ENCODE data around the gene AFAP1. TPM values are rescaled to one million over a fixed set of nuclear protein-coding genes. Genes with fewer than 3 reads are reported as not detected.

The AFAP1 gene
- total and polyA plus RNA-seq, 2 of the 8 experiments (the other 6 are each of a cell fraction or from before 2014, with no cell fraction given), result 3.6 to 18.2 TPM

DNA sequence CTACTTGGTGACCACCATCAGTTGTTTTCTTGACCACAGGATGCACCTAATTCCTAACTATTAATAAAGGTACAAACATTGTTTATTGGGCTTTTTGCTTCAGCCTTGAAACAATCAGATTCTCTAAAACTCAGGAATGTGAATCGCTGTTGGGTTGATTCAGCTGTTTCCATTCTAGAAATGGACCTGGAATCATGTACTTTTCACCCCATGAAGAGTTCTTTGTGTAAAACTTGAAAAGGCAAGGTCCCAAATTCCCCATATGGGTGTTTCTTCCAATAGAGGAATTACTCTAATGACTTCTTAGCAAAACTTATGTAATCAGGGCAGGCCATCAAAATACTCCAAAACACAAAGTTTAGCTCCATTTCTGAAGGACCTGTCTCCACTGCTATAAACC is 7.4 kb downstream of the AFAP1 start:
- ChIA-PET CTCF (ENCODE audit: partially characterized antibody) (interaction anchor here (0.7 to 5.1 kb wide), 3 partner anchors 25 to 114 kb away, joined by 3 to 41 read pairs (median 4); no protein-coding TSS in a partner anchor), POLR2A (ENCODE audit: partially characterized antibody) (no interaction called here)
- no peaks in the 10 kb centered on the region for H3K9me3 ChIP-seq (ENCODE audit: insufficient read depth in 2 of 2, low read depth in 1 of 2, low read length in 1 of 2)
- H3K27ac ChIP-seq (ENCODE audit: low read depth, low read length), result no peak overlapping the region
- no peaks in the 10 kb centered on the region for H3K27me3 ChIP-seq (replicated peaks in 1 of 4; ENCODE audit: control insufficient read depth in 3 of 4, extremely low read depth in 1 of 4, insufficient read depth in 3 of 4, low read length in 3 of 4)
- no peak overlapping the region for H3K4ac ChIP-seq (replicated peaks; ENCODE audit: insufficient read length, low read depth, low read length)
- no peaks in the 10 kb centered on the region for H3K23me2 ChIP-seq (ENCODE audit: low read depth, low read length)
- no peak overlapping the region for H2AK5ac ChIP-seq (ENCODE audit: low read depth, low read length)
- no peaks in the 10 kb centered on the region for H3K36me3 ChIP-seq (ENCODE audit: control insufficient read depth in 2 of 4, insufficient read depth in 4 of 4, low read length in 3 of 4)
- no peak overlapping the region for H4K8ac ChIP-seq (ENCODE audit: extremely low read depth, insufficient read depth, low read length)
- FAIRE-seq, result no peak
- H2BK15ac ChIP-seq (ENCODE audit: low read length), result no peak overlapping the region
- H2AFZ ChIP-seq (ENCODE audit: low read length), result no peak overlapping the region
- H3K23ac ChIP-seq (ENCODE audit: insufficient read length), result no peak overlapping the region
- H2BK5ac ChIP-seq (ENCODE audit: low read depth, low read length), result no peak overlapping the region
- peaks cover 6 to 12% (median 10%) of the 10 kb centered on the region in 4 experiments; a peak in 6 of 7 replicates for H3K4me1 ChIP-seq (replicated peaks in 1 of 4; ENCODE audit: control insufficient read depth in 3 of 4, insufficient read depth in 4 of 4, low read length in 3 of 4)
- H2BK120ac ChIP-seq (replicated peaks; ENCODE audit: low read depth, low read length), result no peak overlapping the region
- no peak overlapping the region for H3K14ac ChIP-seq (ENCODE audit: insufficient read length)
- WGBS, 2 experiments (ENCODE audit: extremely low coverage in 1 of 2, insufficient coverage in 1 of 2, insufficient read length in 1 of 2, insufficient replicate concordance in 2 of 2, low coverage in 1 of 2, low lambda C conversion rate in 2 of 2, missing lambda C conversion rate in 1 of 2), result 90% methylated on average over 1 of the region's 1 CpG; no CpG with 5 or more reads in 1 of the 2 experiments
- TF ChIP-seq NANOG (IDR thresholded peaks at IDR 0.05; ENCODE audit: insufficient read depth, low read depth, low read length, poor library complexity, severe bottlenecking) (no peak), EP300 (IDR thresholded peaks at IDR 0.05; ENCODE audit: borderline replicate concordance in 1 of 2, low read depth in 2 of 2, low read length in 2 of 2) (no peak), TCF12 (IDR thresholded peaks at IDR 0.05; ENCODE audit: low read depth, low read length) (no peak), SP2 (IDR thresholded peaks at IDR 0.05; ENCODE audit: low read length) (no peak), MAX (IDR thresholded peaks at IDR 0.05) (no peak)
- TF ChIP-seq, protein P1, sequence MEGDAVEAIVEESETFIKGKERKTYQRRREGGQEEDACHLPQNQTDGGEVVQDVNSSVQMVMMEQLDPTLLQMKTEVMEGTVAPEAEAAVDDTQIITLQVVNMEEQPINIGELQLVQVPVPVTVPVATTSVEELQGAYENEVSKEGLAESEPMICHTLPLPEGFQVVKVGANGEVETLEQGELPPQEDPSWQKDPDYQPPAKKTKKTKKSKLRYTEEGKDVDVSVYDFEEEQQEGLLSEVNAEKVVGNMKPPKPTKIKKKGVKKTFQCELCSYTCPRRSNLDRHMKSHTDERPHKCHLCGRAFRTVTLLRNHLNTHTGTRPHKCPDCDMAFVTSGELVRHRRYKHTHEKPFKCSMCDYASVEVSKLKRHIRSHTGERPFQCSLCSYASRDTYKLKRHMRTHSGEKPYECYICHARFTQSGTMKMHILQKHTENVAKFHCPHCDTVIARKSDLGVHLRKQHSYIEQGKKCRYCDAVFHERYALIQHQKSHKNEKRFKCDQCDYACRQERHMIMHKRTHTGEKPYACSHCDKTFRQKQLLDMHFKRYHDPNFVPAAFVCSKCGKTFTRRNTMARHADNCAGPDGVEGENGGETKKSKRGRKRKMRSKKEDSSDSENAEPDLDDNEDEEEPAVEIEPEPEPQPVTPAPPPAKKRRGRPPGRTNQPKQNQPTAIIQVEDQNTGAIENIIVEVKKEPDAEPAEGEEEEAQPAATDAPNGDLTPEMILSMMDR (IDR thresholded peaks at IDR 0.05; ENCODE audit: control extremely low read depth in 1 of 3, insufficient read depth in 1 of 3, low read depth in 1 of 3, low read length in 3 of 3), result no peak
- H3K18ac ChIP-seq (ENCODE audit: extremely low read depth, low read length), result no peak overlapping the region
- no peak overlapping the region for H3K4me3 ChIP-seq (ENCODE audit: extremely low read depth in 1 of 4, insufficient read depth in 2 of 4, low read depth in 3 of 4, low read length in 4 of 4)
- no peak overlapping the region for H3K9ac ChIP-seq (replicated peaks in 1 of 4; ENCODE audit: extremely low read depth in 1 of 4, low read depth in 3 of 4, low read length in 3 of 4)
- H3K4me2 ChIP-seq (ENCODE audit: insufficient read depth in 1 of 2, low read depth in 2 of 2, low read length in 2 of 2), result no peak overlapping the region
- H4K5ac ChIP-seq (ENCODE audit: insufficient read length, low read depth, low read length), result no peak overlapping the region
- no peak overlapping the region for H4K91ac ChIP-seq (replicated peaks; ENCODE audit: insufficient read length, low read length)
- H2BK20ac ChIP-seq (ENCODE audit: low read length), result no peak overlapping the region
- no peak overlapping the region for H3K56ac ChIP-seq (replicated peaks; ENCODE audit: insufficient read length, low read depth, low read length)
- no peak for DNase-seq (ENCODE audit: low read depth in 1 of 2, low spot score in 2 of 2)
- peaks cover 0 to 2% of the 10 kb centered on the region in 2 experiments for H4K20me1 ChIP-seq (replicated peaks in 1 of 2; ENCODE audit: control insufficient read depth in 1 of 2, insufficient read depth in 2 of 2, low read length in 2 of 2)
- peaks cover 9% of the 10 kb centered on the region for H3K79me1 ChIP-seq (ENCODE audit: low read depth, low read length)
- no peak overlapping the region for H2BK12ac ChIP-seq (ENCODE audit: low read depth, low read length)
- peaks cover 0 to 72% of the 10 kb centered on the region in 2 experiments; a peak in 3 of 4 replicates for H3K79me2 ChIP-seq (ENCODE audit: control insufficient read depth in 1 of 2, insufficient read depth in 2 of 2, low read length in 2 of 2)

Data from H1 (cell line).